SK-N-SH treated with all-trans-retinoic acid at 6 μM for 48 hours (cell line): ENCODE data around the gene SCFD2.

Experiments used
- ATAC-seq: fragments of 200-7000 bp; cut with Tn5 transposase; 3 replicates; pipeline ENCODE4 v1.9.1; 2020; ENCODE audit warnings: mild to moderate bottlenecking, moderate library complexity
- BACH2 ChIP-seq: fragments of 250-450 bp; sonication (Bioruptor Pico); IDR thresholded peaks from 2 replicates; pipeline ENCODE4 v1.9.0; 2021; ENCODE audit warnings: mild to moderate bottlenecking, borderline replicate concordance
- CSDC2 ChIP-seq: fragments of 250-450 bp; sonication (Bioruptor Pico); IDR thresholded peaks from 2 replicates; pipeline ENCODE4 v1.5.0; 2020; ENCODE audit warnings: mild to moderate bottlenecking, moderate library complexity
- CSRNP3 ChIP-seq: fragments of 250-450 bp; sonication (Bioruptor Pico); IDR thresholded peaks from 2 replicates; pipeline ENCODE4 v1.5.1; 2021; ENCODE audit warnings: mild to moderate bottlenecking, moderate library complexity
- GLIS3 ChIP-seq: fragments of 250-450 bp; sonication (Bioruptor Pico); IDR thresholded peaks from 2 replicates; pipeline ENCODE4 v1.5.0; 2020; ENCODE audit warnings: mild to moderate bottlenecking, moderate library complexity
- ISL1 ChIP-seq: fragments of 250-450 bp; sonication (Bioruptor Pico); IDR thresholded peaks from 2 replicates; pipeline ENCODE4 v2.1.2; 2022; ENCODE audit warnings: mild to moderate bottlenecking, moderate library complexity
- PATZ1 ChIP-seq: fragments of 250-450 bp; sonication (Bioruptor Pico); IDR thresholded peaks from 2 replicates; pipeline ENCODE4 v1.8.0; 2020; ENCODE audit warnings: mild to moderate bottlenecking, moderate library complexity, borderline replicate concordance
- RARB ChIP-seq: fragments of 250-450 bp; sonication (Bioruptor Pico); IDR thresholded peaks from 2 replicates; pipeline ENCODE4 v1.8.0; 2021; ENCODE audit warnings: mild to moderate bottlenecking, moderate library complexity
- SNAI2 ChIP-seq: fragments of 250-450 bp; sonication (Bioruptor Pico); IDR thresholded peaks from 2 replicates; pipeline ENCODE4 v1.5.0; 2020; ENCODE audit warnings: mild to moderate bottlenecking, moderate library complexity
- TCF4 ChIP-seq: fragments of 250-450 bp; sonication (Bioruptor Pico); IDR thresholded peaks from 2 replicates; pipeline ENCODE4 v1.8.0; 2021; ENCODE audit warnings: mild to moderate bottlenecking, moderate library complexity, borderline replicate concordance
- TOX ChIP-seq: fragments of 250-450 bp; sonication (Bioruptor Pico); IDR thresholded peaks from 2 replicates; pipeline ENCODE4 v1.8.0; 2021; ENCODE audit warnings: mild to moderate bottlenecking, moderate library complexity, borderline replicate concordance
- ZC3H10 ChIP-seq: fragments of 250-450 bp; sonication (Bioruptor Pico); IDR thresholded peaks from 2 replicates; pipeline ENCODE4 v1.5.1; 2021; ENCODE audit warnings: mild to moderate bottlenecking, moderate library complexity
- ZFP3 ChIP-seq: fragments of 250-450 bp; sonication (Bioruptor Pico); IDR thresholded peaks from 2 replicates; pipeline ENCODE4 v1.5.0; 2020; ENCODE audit warnings: mild to moderate bottlenecking, moderate library complexity
- ZFP30 ChIP-seq: fragments of 450-650 bp; formaldehyde crosslinking; IDR thresholded peaks from 2 replicates; pipeline ENCODE4 v1.5.0; 2022; ENCODE audit warnings: mild to moderate bottlenecking, moderate library complexity
- ZNF565 ChIP-seq: fragments of 450-650 bp; formaldehyde crosslinking; conservative IDR thresholded peaks from 2 replicates; pipeline ENCODE4 v1.5.0; 2020; ENCODE audit warnings: low read depth, mild to moderate bottlenecking, moderate library complexity
- ZNF70 ChIP-seq: fragments of 450-650 bp; formaldehyde crosslinking; IDR thresholded peaks from 2 replicates; pipeline ENCODE4 v1.5.0; 2020; ENCODE audit warnings: mild to moderate bottlenecking, moderate library complexity
- ZNF8 ChIP-seq: fragments of 450-650 bp; formaldehyde crosslinking; IDR thresholded peaks from 2 replicates; pipeline ENCODE4 v1.5.0; 2020; ENCODE audit warnings: mild to moderate bottlenecking, moderate library complexity
- TF ChIP-seq, protein P1 (sequence below): fragments of 250-450 bp; sonication (Bioruptor Pico); IDR thresholded peaks from 2 replicates; pipeline ENCODE4 v1.5.1; 2020; ENCODE audit warnings: low read depth, mild to moderate bottlenecking, moderate library complexity
- TF ChIP-seq, protein P2 (sequence below): fragments of 250-450 bp; sonication (Bioruptor Pico); IDR thresholded peaks from 2 replicates; pipeline ENCODE4 v1.8.0; 2021; ENCODE audit warnings: low read depth, mild to moderate bottlenecking, moderate library complexity, borderline replicate concordance
- TF ChIP-seq, protein P3 (sequence below): fragments of 250-450 bp; sonication (Bioruptor Pico); IDR thresholded peaks from 2 replicates; pipeline ENCODE4 v1.5.0; 2020; ENCODE audit warnings: mild to moderate bottlenecking, moderate library complexity

The SCFD2 gene

DNA sequence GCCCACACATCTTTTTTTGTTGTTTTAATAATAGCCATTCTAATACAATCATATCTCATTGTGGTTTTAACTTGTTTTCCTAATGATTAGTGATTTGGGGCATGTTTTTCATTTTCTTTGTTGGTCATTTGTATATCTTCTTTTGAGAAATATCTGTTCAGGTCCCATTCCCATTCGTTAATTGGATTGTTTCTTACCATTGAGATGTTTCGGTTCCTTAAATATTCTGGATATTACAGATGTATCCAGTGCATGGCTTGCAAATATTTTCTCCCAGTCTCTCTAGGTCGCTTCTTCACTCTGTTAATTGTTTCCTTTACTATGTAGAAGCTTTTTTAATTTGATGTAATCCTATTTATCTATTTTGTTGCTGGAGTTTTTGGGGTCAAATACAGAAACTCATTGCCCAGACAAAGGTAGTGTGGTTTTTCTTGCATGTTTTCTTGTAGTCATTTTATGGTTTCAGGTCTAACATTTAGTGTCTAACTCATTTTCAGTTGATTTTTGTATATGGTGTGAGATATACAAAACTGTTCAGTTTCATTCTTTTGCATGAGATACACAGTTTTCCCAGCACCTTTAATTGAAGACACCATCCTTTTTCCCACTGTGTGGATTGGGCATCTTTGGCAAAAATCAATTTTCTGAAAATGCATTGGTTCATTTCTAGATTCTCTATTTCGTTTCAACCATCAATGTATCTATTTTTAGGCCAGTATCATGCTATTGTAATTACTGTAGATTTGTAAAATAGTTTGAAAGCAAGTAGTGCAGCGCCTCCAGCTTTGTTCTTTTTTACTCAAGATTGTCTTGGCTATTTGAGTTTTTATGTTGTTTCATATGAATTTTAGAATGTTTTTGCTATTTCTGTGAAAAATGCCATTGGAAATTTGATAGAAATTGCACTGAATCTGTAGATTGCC is 195.9 kb downstream of the SCFD2 start:
- ATAC-seq: no peak
- TF ChIP-seq ISL1 (CRISPR knock-in tag): no peak
- TF ChIP-seq PATZ1 (CRISPR knock-in tag): no peak
- TF ChIP-seq CSRNP3 (CRISPR knock-in tag): no peak
- no peak for TF ChIP-seq ZNF8 (CRISPR knock-in tag)
- no peak for TF ChIP-seq RARB (CRISPR knock-in tag)

DNA sequence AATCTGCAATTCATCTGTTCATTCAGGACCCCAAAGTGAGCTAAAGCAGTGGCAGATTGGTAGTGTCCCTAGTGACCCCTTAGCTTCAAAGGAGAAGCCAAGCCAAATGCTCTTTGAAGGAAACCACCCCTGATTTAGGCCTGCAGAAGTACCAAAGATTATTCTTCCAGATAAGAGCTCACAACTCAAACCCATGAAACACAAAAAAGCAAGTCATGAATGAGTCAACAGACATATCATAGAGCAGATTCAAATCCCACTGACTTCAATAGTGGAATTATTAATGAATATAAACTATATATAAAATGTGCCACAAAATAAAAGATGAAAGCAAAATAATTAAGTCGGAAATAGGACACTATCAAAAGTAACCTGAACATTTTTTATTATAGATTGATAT is 197.6 kb downstream of the SCFD2 start:
- no peak for ATAC-seq
- TF ChIP-seq GLIS3 (CRISPR knock-in tag) (no peak), PATZ1 (CRISPR knock-in tag) (no peak), ISL1 (CRISPR knock-in tag) (no peak), RARB (CRISPR knock-in tag) (no peak), CSDC2 (CRISPR knock-in tag) (no peak), CSRNP3 (CRISPR knock-in tag) (no peak), ZFP3 (CRISPR knock-in tag) (no peak), ZNF565 (CRISPR knock-in tag) (no peak), ZNF8 (CRISPR knock-in tag) (no peak), SNAI2 (no peak), ZFP30 (CRISPR knock-in tag) (no peak)
- TF ChIP-seq, protein P1, sequence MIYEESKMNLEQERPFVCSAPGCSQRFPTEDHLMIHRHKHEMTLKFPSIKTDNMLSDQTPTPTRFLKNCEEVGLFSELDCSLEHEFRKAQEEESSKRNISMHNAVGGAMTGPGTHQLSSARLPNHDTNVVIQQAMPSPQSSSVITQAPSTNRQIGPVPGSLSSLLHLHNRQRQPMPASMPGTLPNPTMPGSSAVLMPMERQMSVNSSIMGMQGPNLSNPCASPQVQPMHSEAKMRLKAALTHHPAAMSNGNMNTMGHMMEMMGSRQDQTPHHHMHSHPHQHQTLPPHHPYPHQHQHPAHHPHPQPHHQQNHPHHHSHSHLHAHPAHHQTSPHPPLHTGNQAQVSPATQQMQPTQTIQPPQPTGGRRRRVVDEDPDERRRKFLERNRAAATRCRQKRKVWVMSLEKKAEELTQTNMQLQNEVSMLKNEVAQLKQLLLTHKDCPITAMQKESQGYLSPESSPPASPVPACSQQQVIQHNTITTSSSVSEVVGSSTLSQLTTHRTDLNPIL (CRISPR knock-in tag): no peak
- TF ChIP-seq, protein P2, sequence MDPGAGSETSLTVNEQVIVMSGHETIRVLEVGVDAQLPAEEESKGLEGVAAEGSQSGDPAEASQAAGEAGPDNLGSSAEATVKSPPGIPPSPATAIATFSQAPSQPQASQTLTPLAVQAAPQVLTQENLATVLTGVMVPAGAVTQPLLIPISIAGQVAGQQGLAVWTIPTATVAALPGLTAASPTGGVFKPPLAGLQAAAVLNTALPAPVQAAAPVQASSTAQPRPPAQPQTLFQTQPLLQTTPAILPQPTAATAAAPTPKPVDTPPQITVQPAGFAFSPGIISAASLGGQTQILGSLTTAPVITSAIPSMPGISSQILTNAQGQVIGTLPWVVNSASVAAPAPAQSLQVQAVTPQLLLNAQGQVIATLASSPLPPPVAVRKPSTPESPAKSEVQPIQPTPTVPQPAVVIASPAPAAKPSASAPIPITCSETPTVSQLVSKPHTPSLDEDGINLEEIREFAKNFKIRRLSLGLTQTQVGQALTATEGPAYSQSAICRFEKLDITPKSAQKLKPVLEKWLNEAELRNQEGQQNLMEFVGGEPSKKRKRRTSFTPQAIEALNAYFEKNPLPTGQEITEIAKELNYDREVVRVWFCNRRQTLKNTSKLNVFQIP (CRISPR knock-in tag): no peak

DNA sequence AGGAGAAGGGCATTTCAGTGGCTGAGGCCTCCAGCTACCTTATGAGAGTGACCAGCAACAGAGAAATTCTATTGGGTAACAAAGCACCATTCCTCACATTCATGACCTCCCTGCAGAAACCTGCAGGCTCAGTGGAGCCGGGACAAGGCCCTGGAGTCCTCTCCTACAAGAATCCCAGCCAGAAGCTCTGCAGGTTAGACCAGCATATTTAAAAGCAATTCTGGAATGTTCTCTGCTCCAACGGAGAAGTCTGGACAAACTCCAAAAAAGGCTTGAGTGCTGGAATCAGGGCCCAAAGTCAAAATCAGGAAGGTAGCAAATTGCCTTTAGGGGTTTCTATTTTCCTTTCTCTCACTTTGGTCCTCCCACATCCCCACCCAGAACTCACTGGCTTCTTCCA is 202.9 kb downstream of the SCFD2 start:
- ATAC-seq: no peak
- TF ChIP-seq ZNF565 (CRISPR knock-in tag) (no peak), TCF4 (CRISPR knock-in tag) (no peak), RARB (CRISPR knock-in tag) (no peak), BACH2 (CRISPR knock-in tag) (no peak), CSRNP3 (CRISPR knock-in tag) (no peak), ZC3H10 (CRISPR knock-in tag) (no peak), TOX (no peak), ZFP30 (CRISPR knock-in tag) (no peak), ZFP3 (CRISPR knock-in tag) (no peak), ZNF70 (CRISPR knock-in tag) (no peak), PATZ1 (CRISPR knock-in tag) (no peak)
- TF ChIP-seq, protein P3, sequence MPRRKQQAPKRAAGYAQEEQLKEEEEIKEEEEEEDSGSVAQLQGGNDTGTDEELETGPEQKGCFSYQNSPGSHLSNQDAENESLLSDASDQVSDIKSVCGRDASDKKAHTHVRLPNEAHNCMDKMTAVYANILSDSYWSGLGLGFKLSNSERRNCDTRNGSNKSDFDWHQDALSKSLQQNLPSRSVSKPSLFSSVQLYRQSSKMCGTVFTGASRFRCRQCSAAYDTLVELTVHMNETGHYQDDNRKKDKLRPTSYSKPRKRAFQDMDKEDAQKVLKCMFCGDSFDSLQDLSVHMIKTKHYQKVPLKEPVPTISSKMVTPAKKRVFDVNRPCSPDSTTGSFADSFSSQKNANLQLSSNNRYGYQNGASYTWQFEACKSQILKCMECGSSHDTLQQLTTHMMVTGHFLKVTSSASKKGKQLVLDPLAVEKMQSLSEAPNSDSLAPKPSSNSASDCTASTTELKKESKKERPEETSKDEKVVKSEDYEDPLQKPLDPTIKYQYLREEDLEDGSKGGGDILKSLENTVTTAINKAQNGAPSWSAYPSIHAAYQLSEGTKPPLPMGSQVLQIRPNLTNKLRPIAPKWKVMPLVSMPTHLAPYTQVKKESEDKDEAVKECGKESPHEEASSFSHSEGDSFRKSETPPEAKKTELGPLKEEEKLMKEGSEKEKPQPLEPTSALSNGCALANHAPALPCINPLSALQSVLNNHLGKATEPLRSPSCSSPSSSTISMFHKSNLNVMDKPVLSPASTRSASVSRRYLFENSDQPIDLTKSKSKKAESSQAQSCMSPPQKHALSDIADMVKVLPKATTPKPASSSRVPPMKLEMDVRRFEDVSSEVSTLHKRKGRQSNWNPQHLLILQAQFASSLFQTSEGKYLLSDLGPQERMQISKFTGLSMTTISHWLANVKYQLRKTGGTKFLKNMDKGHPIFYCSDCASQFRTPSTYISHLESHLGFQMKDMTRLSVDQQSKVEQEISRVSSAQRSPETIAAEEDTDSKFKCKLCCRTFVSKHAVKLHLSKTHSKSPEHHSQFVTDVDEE: no peak
